Stomach (tissue), 9 donors: ENCODE results near the gene KCNJ15. TPM values are rescaled to one million over a fixed set of nuclear protein-coding genes. Genes with fewer than 3 reads are reported as not detected.

ENCODE experiments used
- DNase-seq, 2 donors: peaks; one replicate each; pipeline versions ENCODE4 v3.0.0 to v3.0.0-alpha.2; 2013 to 2019
- H3K27ac ChIP-seq, 5 donors: fragments of 200-600 bp in 4 of 5; sonication (generic) in 4 of 5; one replicate each; pipeline ENCODE4 v1.5.1; 2013 to 2019; ENCODE audit warnings: mild to moderate bottlenecking in 1 of 5, moderate library complexity in 1 of 5
- H3K27me3 ChIP-seq, 3 donors: fragments of 200-600 bp; sonication (generic); one replicate each; pipeline ENCODE4 v1.5.1; 2017 to 2019; ENCODE audit warnings: mixed run types in 1 of 3
- H3K36me3 ChIP-seq, 4 donors: fragments of 200-600 bp; sonication (generic); 1 replicate in 3 of 4; 2 replicates in 1 of 4; pipeline ENCODE4 v1.5.1; 2016 to 2019
- H3K4me1 ChIP-seq, 4 donors: fragments of 200-600 bp; sonication (generic); one replicate each; pipeline ENCODE4 v1.5.1; 2016 to 2019
- H3K4me3 ChIP-seq, 4 donors: fragments of 200-600 bp; sonication (generic) in 3 of 4; one replicate each; pipeline ENCODE4 v1.5.1; 2016 to 2019; ENCODE audit warnings: mild to moderate bottlenecking in 1 of 4
- H3K9me3 ChIP-seq, 4 donors: fragments of 200-600 bp; sonication (generic); one replicate each; pipeline ENCODE4 v1.5.1; 2016 to 2019
- CTCF ChIP-seq, 7 experiments: fragments of 450-650 bp in 4 of 7; fragments of 200-600 bp in 3 of 7; sonication (generic) in 3 of 7; IDR thresholded peaks; one replicate each; pipeline ENCODE4 v1.5.1; 2016 to 2019; ENCODE audit warnings: antibody characterized with exemption in 7 of 7, control low read depth in 2 of 7, mild to moderate bottlenecking in 1 of 7
- EP300 ChIP-seq: sonication (generic); formaldehyde crosslinking; IDR thresholded peaks from one replicate; pipeline ENCODE4 v1.6.1; 2017; ENCODE audit warnings: antibody characterized with exemption
- POLR2A ChIP-seq, 4 donors: fragments of 450-650 bp; IDR thresholded peaks; one replicate each; pipeline ENCODE4 v1.6.1; 2016; ENCODE audit warnings: antibody characterized with exemption in 4 of 4, control low read depth in 2 of 4, mild to moderate bottlenecking in 1 of 4, moderate library complexity in 1 of 4
- POLR2AphosphoS5 ChIP-seq, 3 donors: sonication (generic); formaldehyde crosslinking; IDR thresholded peaks; one replicate each; pipeline ENCODE4 v1.6.1; 2016; ENCODE audit warnings: antibody characterized with exemption in 3 of 3
- WGBS, 5 donors: extraction: QIAGEN DNeasy Blood & Tissue Kit in 3 of 5; methylation state at CpG; one replicate each; pipeline versions ENCODE4 v1.1.5 to v1.1.7; 2013 to 2018; 5-methylcytosine and 5-hydroxymethylcytosine counted together
- intact Hi-C: fragments of 100-400 bp; cut with DNase I; formaldehyde crosslinking; loops from one replicate; pipeline ENCODE4 v1.15.1; 2023; ENCODE audit warnings: low total_unique reads
- polyA plus RNA-seq, 3 donors: library from polyadenylated mRNA; stranded (reverse); fragments of 200-250 nt; gene quantifications; one replicate each; pipeline ENCODE4 v1.2.3, GENCODE V29; 2013
- total RNA-seq, 5 donors: library from RNA; depleted of rRNA; stranded (reverse); fragments of >200 nt; gene quantifications; one replicate each; pipeline versions ENCODE4 v1.1.0 to v1.2.3, GENCODE V29; 2014 to 2016
- donor health status: healthy with polysubstance abuse.
- donor health status: Bipolar disorder and iron deficiency.
- donor health status: healthy.

The KCNJ15 gene
- total and polyA plus RNA-seq, 8 donors: 3.5 to 38.4 (median 7.3) TPM; not detected in 1

- no peak overlapping the region for H3K27ac ChIP-seq
- TF ChIP-seq EP300 (no peak), POLR2A (IDR thresholded peaks at IDR 0.05) (no peak), POLR2AphosphoS5 (IDR thresholded peaks at IDR 0.05) (no peak), CTCF (IDR thresholded peaks at IDR 0.05) (no peak)
- H3K27me3 ChIP-seq: no peaks in the 10 kb centered on the region
- 67 to 88% (median 79%) methylated on average over 2 of the region's 2 CpGs for WGBS, 5 donors
- DNase-seq: no peak
- no peaks in the 10 kb centered on the region for H3K36me3 ChIP-seq
- H3K9me3 ChIP-seq: no peaks in the 10 kb centered on the region
- no peak overlapping the region for H3K4me3 ChIP-seq
- intact Hi-C loops: no loop called here
- H3K4me1 ChIP-seq: no peaks in the 10 kb centered on the region
Observed at GRCh38 chr21:38315122-38315521, 58.3 kb downstream of the KCNJ15 start.

GRCh38 chr21:38319781-38320180, 63.0 kb downstream of the KCNJ15 start:
- DNase-seq: no peak
- no peak for TF ChIP-seq POLR2AphosphoS5 (IDR thresholded peaks at IDR 0.05)
- no peak for TF ChIP-seq EP300
- TF ChIP-seq POLR2A (IDR thresholded peaks at IDR 0.05): no peak

GRCh38 chr21:38321568-38321967, 64.8 kb downstream of the KCNJ15 start:
- 77 to 87% (median 83%) methylated on average over 6 of the region's 6 CpGs for WGBS, 5 donors
- no peaks in the 10 kb centered on the region for H3K27me3 ChIP-seq
- H3K27ac ChIP-seq: no peak overlapping the region
- H3K4me3 ChIP-seq: no peak overlapping the region
- DNase-seq: no peak
- H3K9me3 ChIP-seq: no peaks in the 10 kb centered on the region
- intact Hi-C loops: no loop called here
- TF ChIP-seq EP300: no peak
- TF ChIP-seq CTCF (IDR thresholded peaks at IDR 0.05): no peak
- no peak for TF ChIP-seq POLR2AphosphoS5 (IDR thresholded peaks at IDR 0.05)
- TF ChIP-seq POLR2A (IDR thresholded peaks at IDR 0.05): no peak
- no peaks in the 10 kb centered on the region for H3K36me3 ChIP-seq
- H3K4me1 ChIP-seq: no peaks in the 10 kb centered on the region

More at GRCh38 chr21:38319781-38320180, 63.0 kb downstream of the KCNJ15 start:
- Histone ChIP-seq H3K4me1 (no peaks in the 10 kb centered on the region), H3K27me3 (no peaks in the 10 kb centered on the region), H3K27ac (no peak overlapping the region), H3K9me3 (no peaks in the 10 kb centered on the region), H3K4me3 (no peak overlapping the region), H3K36me3 (no peaks in the 10 kb centered on the region)
- intact Hi-C loops: no loop called here
- WGBS, 5 donors: 79 to 90% (median 87%) methylated on average over 7 of the region's 7 CpGs

GRCh38 chr21:38322311-38322950, 65.6 kb downstream of the KCNJ15 start:
- no peak for TF ChIP-seq POLR2AphosphoS5 (IDR thresholded peaks at IDR 0.05)
- TF ChIP-seq EP300: no peak
- no peak for TF ChIP-seq POLR2A (IDR thresholded peaks at IDR 0.05)
- intact Hi-C loops: no loop called here
- no peaks in the 10 kb centered on the region for H3K9me3 ChIP-seq
- no peak overlapping the region for H3K27ac ChIP-seq
- 89 to 96% (median 91%) methylated on average over 8 of the region's 8 CpGs for WGBS, 5 donors
- no peaks in the 10 kb centered on the region for H3K27me3 ChIP-seq
- DNase-seq: no peak
- peaks cover 0 to 4% (median 2%) of the 10 kb centered on the region in 4 donors for H3K4me1 ChIP-seq
- H3K36me3 ChIP-seq: no peaks in the 10 kb centered on the region
- H3K4me3 ChIP-seq: no peak overlapping the region

DNA sequence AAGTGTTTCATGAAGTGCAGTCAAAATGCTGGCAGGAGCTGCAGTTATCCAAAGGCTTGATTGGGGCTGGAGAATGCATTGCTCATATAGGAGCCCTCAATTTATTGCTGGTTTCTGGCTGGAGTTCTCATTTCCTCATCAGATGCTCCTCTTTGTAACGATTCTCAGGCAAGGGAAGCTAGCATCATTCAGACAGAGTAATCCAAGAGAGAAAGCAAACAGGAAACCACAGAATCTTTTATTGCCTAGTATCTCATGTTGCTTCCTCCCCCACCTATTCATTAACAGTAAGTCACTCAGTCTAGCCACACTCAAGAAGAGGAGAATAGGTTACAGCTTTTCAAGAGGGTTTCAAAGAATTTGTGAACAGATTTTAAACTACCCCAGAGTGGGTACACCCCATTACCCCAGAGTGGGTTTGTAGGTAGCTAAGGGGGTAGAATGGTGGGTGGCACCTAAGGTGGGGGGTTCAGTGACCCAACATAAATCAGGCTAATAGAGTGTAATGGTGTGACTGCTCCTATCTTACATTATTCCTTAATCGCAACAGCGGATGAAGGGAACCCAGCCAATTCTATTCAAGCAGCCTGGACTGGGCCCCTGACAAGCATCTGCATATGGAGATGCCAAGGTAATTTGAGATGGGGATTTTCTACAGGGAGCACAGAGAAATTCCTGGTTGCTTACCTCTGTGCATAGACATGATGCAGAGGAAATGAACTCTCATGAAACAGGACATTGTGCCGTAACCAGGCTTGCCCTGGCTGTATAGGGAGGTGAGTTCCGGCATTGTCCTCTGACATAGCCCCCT, 67.1 kb downstream of the KCNJ15 start:
- DNase-seq: no peak
- Histone ChIP-seq H3K9me3 (no peaks in the 10 kb centered on the region), H3K27ac (no peak overlapping the region), H3K4me3 (no peak overlapping the region), H3K36me3 (no peaks in the 10 kb centered on the region), H3K27me3 (no peaks in the 10 kb centered on the region), H3K4me1 (peaks cover 0 to 5% (median 2%) of the 10 kb centered on the region in 4 donors)
- WGBS, 5 donors: 35 to 53% (median 47%) methylated on average over 5 of the region's 5 CpGs
- intact Hi-C loops: no loop called here
- TF ChIP-seq POLR2AphosphoS5 (IDR thresholded peaks at IDR 0.05) (no peak), CTCF (IDR thresholded peaks at IDR 0.05) (no peak), EP300 (no peak), POLR2A (IDR thresholded peaks at IDR 0.05) (no peak)
